Body of pancreas (tissue), 4 donors: ENCODE results near the gene ARHGAP26.

Source experiments
- POLR2A ChIP-seq, 3 donors: fragments of 450-650 bp; IDR thresholded peaks; one replicate each; pipeline ENCODE4 v1.6.1; 2016; ENCODE audit warnings: antibody characterized with exemption in 3 of 3, mild to moderate bottlenecking in 2 of 3
- TF ChIP-seq, protein P1 (sequence below), 7 experiments: fragments of 450-650 bp in 4 of 7; fragments of 200-600 bp in 3 of 7; sonication (generic) in 3 of 7; IDR thresholded peaks; one replicate each; pipeline ENCODE4 v1.5.1; 2016 to 2019; ENCODE audit warnings: antibody characterized with exemption in 7 of 7

DNA sequence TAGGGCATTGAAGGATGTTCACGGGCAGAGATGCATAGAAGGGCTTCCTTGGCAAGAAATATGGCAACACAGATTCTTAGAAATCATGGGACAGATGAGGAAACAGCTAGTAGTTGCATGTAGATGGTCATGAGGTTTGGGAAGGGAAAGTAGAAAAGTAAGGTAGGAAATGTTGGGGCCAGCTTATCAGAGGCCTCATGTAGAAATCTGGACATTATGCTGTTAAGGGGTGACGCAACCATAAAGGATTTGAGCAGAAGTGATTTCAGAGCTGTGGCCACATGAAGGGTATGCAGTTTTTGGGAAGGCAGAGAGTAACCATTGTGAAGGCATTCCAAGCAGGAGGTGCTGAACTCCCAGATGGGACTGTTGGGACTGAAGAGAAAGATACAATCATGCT, 224.0 kb downstream of the ARHGAP26 start:
- TF ChIP-seq, protein P1, sequence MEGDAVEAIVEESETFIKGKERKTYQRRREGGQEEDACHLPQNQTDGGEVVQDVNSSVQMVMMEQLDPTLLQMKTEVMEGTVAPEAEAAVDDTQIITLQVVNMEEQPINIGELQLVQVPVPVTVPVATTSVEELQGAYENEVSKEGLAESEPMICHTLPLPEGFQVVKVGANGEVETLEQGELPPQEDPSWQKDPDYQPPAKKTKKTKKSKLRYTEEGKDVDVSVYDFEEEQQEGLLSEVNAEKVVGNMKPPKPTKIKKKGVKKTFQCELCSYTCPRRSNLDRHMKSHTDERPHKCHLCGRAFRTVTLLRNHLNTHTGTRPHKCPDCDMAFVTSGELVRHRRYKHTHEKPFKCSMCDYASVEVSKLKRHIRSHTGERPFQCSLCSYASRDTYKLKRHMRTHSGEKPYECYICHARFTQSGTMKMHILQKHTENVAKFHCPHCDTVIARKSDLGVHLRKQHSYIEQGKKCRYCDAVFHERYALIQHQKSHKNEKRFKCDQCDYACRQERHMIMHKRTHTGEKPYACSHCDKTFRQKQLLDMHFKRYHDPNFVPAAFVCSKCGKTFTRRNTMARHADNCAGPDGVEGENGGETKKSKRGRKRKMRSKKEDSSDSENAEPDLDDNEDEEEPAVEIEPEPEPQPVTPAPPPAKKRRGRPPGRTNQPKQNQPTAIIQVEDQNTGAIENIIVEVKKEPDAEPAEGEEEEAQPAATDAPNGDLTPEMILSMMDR (IDR thresholded peaks at IDR 0.05) = no peak
- TF ChIP-seq POLR2A (IDR thresholded peaks at IDR 0.05) = no peak
